HL-60 (cell line): ENCODE data around the gene ASTN2.

Experiments used
- DNase-seq, 2 experiments: peaks; one replicate each; pipeline ENCODE4 v3.0.0-alpha.2; 2010 to 2020; ENCODE audit warnings: low read depth in 1 of 2, low spot score in 1 of 2
- H3K27ac ChIP-seq: fragments of 250-450 bp; sonication (Bioruptor Pico); replicated peaks from 2 replicates; pipeline ENCODE4 v1.5.1; 2020; ENCODE audit warnings: mild to moderate bottlenecking, moderate library complexity
- H3K27me3 ChIP-seq: fragments of 250-450 bp; sonication (Bioruptor Pico); 2 replicates; pipeline ENCODE4 v1.5.1; 2021; ENCODE audit warnings: mild to moderate bottlenecking, moderate library complexity; ENCODE audit not compliant: insufficient read depth, poor library complexity, severe bottlenecking
- H3K4me3 ChIP-seq: replicated peaks from 2 replicates; pipeline ENCODE4 v1.5.1; 2011; ENCODE audit warnings: mild to moderate bottlenecking, control low read depth, low read length; ENCODE audit not compliant: insufficient read depth
- GABPA ChIP-seq: IDR thresholded peaks from 2 replicates; pipeline ENCODE4 v1.6.1; 2012; ENCODE audit warnings: low read depth
- POLR2AphosphoS5 ChIP-seq: IDR thresholded peaks from 2 replicates; pipeline ENCODE4 v1.6.1; 2012; ENCODE audit warnings: low read depth
- SPI1 ChIP-seq: IDR thresholded peaks from 2 replicates; pipeline ENCODE4 v1.6.1; 2012; ENCODE audit warnings: low read depth, mild to moderate bottlenecking, borderline replicate concordance
- TF ChIP-seq, protein P1 (sequence below): IDR thresholded peaks from 2 replicates; pipeline ENCODE4 v1.6.1; 2012; ENCODE audit warnings: low read depth; ENCODE audit not compliant: insufficient replicate concordance
- TF ChIP-seq, protein P2 (sequence below): IDR thresholded peaks from one replicate; pipeline ENCODE4 v1.5.1; 2011; ENCODE audit warnings: low read length, control low read depth, inconsistent platforms; ENCODE audit not compliant: insufficient read depth

Gene ASTN2

DNA sequence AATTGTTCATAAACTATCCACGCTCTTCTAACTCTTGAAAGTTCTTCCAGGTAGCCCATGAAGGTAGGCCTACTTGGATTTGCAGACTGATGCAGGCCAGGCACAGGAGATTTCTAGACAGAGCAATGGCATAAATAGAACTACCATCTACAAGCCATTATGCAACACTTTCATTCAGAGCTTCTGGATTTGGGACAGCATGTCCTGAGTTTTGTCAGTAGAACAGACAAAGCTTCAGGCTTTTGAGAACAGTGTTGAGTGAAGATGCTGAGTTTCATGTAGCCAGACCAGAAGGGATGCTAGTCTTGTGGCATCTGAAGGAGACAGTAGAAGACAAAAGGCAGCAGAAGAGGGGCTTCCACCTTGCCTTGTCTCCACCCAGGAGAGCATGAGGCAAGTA lies 531.2 kb downstream of the ASTN2 start:
- Histone ChIP-seq H3K4me3 (no peak overlapping the region), H3K27me3 (no peaks in the 10 kb centered on the region), H3K27ac (no peak overlapping the region)
- TF ChIP-seq GABPA (no peak), POLR2AphosphoS5 (no peak), SPI1 (no peak)
- TF ChIP-seq, protein P1, sequence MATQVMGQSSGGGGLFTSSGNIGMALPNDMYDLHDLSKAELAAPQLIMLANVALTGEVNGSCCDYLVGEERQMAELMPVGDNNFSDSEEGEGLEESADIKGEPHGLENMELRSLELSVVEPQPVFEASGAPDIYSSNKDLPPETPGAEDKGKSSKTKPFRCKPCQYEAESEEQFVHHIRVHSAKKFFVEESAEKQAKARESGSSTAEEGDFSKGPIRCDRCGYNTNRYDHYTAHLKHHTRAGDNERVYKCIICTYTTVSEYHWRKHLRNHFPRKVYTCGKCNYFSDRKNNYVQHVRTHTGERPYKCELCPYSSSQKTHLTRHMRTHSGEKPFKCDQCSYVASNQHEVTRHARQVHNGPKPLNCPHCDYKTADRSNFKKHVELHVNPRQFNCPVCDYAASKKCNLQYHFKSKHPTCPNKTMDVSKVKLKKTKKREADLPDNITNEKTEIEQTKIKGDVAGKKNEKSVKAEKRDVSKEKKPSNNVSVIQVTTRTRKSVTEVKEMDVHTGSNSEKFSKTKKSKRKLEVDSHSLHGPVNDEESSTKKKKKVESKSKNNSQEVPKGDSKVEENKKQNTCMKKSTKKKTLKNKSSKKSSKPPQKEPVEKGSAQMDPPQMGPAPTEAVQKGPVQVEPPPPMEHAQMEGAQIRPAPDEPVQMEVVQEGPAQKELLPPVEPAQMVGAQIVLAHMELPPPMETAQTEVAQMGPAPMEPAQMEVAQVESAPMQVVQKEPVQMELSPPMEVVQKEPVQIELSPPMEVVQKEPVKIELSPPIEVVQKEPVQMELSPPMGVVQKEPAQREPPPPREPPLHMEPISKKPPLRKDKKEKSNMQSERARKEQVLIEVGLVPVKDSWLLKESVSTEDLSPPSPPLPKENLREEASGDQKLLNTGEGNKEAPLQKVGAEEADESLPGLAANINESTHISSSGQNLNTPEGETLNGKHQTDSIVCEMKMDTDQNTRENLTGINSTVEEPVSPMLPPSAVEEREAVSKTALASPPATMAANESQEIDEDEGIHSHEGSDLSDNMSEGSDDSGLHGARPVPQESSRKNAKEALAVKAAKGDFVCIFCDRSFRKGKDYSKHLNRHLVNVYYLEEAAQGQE: no peak
- TF ChIP-seq, protein P2, sequence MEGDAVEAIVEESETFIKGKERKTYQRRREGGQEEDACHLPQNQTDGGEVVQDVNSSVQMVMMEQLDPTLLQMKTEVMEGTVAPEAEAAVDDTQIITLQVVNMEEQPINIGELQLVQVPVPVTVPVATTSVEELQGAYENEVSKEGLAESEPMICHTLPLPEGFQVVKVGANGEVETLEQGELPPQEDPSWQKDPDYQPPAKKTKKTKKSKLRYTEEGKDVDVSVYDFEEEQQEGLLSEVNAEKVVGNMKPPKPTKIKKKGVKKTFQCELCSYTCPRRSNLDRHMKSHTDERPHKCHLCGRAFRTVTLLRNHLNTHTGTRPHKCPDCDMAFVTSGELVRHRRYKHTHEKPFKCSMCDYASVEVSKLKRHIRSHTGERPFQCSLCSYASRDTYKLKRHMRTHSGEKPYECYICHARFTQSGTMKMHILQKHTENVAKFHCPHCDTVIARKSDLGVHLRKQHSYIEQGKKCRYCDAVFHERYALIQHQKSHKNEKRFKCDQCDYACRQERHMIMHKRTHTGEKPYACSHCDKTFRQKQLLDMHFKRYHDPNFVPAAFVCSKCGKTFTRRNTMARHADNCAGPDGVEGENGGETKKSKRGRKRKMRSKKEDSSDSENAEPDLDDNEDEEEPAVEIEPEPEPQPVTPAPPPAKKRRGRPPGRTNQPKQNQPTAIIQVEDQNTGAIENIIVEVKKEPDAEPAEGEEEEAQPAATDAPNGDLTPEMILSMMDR: no peak
- no peak for DNase-seq

DNA sequence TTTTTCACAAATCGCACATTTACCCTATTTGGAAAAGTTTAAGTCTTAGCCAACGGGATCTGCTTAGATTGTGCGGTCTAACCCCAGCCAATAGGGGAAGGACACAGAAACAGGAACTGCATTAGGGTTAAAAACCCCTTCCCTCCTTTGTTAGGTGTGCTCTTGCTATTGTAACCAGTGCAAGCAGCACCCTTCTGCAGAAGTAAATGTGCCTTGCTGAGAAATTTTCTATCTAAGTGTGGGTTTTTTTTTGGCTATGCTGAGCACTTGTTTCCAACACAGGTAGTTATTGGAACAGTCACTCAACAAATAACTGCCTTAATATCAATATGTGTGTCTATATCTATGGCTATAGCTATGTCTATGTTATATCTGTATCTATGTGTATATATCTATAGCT lies 537.8 kb downstream of the ASTN2 start:
- no peaks in the 10 kb centered on the region for H3K27me3 ChIP-seq
- no peak overlapping the region for H3K27ac ChIP-seq
- H3K4me3 ChIP-seq: no peak overlapping the region
- no peak for TF ChIP-seq SPI1
- TF ChIP-seq, protein P1: no peak
- no peak for DNase-seq

DNA sequence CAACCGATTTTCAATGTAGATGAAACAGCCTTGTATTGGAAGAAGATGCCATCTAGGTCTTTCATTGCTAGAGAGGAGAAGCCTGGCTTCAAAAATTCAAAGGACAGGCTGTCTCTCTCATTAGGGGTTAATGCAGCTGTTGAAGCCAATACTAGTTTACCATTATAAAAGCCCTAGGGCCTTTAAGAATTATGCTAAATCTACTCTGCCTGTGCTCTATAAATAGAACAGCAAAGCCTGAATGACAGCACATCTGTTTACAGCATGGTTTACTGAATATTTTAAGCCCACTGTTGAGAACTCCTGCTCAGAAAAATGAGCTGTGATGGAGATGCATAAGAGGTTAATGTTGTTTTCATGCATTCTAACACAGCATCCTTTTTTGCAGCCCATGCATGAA lies 539.3 kb downstream of the ASTN2 start:
- no peak overlapping the region for H3K4me3 ChIP-seq
- TF ChIP-seq SPI1 (no peak), POLR2AphosphoS5 (no peak), GABPA (no peak)
- TF ChIP-seq, protein P1: no peak
- TF ChIP-seq, protein P2: no peak
- DNase-seq: no peak
- no peaks in the 10 kb centered on the region for H3K27me3 ChIP-seq
- no peak overlapping the region for H3K27ac ChIP-seq
